Heart left ventricle (tissue), 16 donors: Measurements from ENCODE around the gene BRICD5. TPM values are rescaled to one million over a fixed set of nuclear protein-coding genes. Genes with fewer than 3 reads are reported as not detected.
A peak's percentile ranks its signal among the peaks of the same experiment; 100 is the strongest.

Source experiments
- ATAC-seq, 4 donors: fragments of 200-7000 bp; cut with Tn5 transposase; one replicate each; pipeline ENCODE4 v1.9.1; 2020 to 2022; ENCODE audit warnings: moderate library complexity in 4 of 4, mild to moderate bottlenecking in 3 of 4, moderate number of reproducible peaks in 1 of 4
- DNase-seq, 5 donors: peaks; one replicate each; pipeline ENCODE4 v3.0.0-alpha.2; 2020
- H3K27ac ChIP-seq, 12 donors: fragments of 200-600 bp; sonication (generic) in 4 of 12; one replicate each; pipeline versions ENCODE4 v1.5.0 to v1.8.0; 2016 to 2022; ENCODE audit warnings: mild to moderate bottlenecking in 2 of 12
- H3K27me3 ChIP-seq, 9 donors: fragments of 200-600 bp; sonication (generic) in 2 of 9; one replicate each; pipeline versions ENCODE4 v1.5.1 to v1.8.0; 2016 to 2022; ENCODE audit warnings: mild to moderate bottlenecking in 3 of 9
- H3K36me3 ChIP-seq, 9 donors: fragments of 200-600 bp; sonication (generic) in 2 of 9; one replicate each; pipeline versions ENCODE4 v1.5.0 to v1.8.0; 2018 to 2022; ENCODE audit warnings: mild to moderate bottlenecking in 2 of 9
- H3K4me1 ChIP-seq, 12 donors: fragments of 200-600 bp; sonication (generic) in 4 of 12; one replicate each; pipeline versions ENCODE4 v1.5.0 to v1.8.0; 2016 to 2022; ENCODE audit warnings: mild to moderate bottlenecking in 3 of 12
- H3K4me3 ChIP-seq, 12 donors: fragments of 200-600 bp; sonication (generic) in 4 of 12; one replicate each; pipeline versions ENCODE4 v1.5.0 to v1.8.0; 2017 to 2022; ENCODE audit warnings: mild to moderate bottlenecking in 9 of 12, moderate library complexity in 4 of 12
- H3K9me3 ChIP-seq, 12 donors: fragments of 200-600 bp; sonication (generic) in 4 of 12; one replicate each; pipeline versions ENCODE4 v1.5.0 to v1.8.0; 2016 to 2022; ENCODE audit warnings: mild to moderate bottlenecking in 1 of 12
- POLR2A ChIP-seq, 2 donors: fragments of 450-650 bp; IDR thresholded peaks; one replicate each; pipeline ENCODE4 v1.6.1; 2017; ENCODE audit warnings: antibody characterized with exemption in 2 of 2, mild to moderate bottlenecking in 2 of 2, moderate library complexity in 2 of 2
- whole genome bisulfite sequencing, 4 donors: extraction: QIAGEN DNeasy Blood & Tissue Kit in 2 of 4; methylation state at CpG; one replicate each; pipeline versions ENCODE4 v1.1.5 to v1.1.7; 2013 to 2018; 5-methylcytosine and 5-hydroxymethylcytosine counted together
- intact Hi-C, 10 donors: fragments of 100-400 bp; cut with DNase I; formaldehyde crosslinking; loops; one replicate each; pipeline versions ENCODE4 v1.11.1 to v1.14.2; 2022
- polyA plus RNA-seq, 2 donors: library from polyadenylated mRNA; stranded (reverse); fragments of 200-250 nt; gene quantifications; one replicate each; pipeline ENCODE4 v1.2.3, GENCODE V29; 2013
- total RNA-seq, 9 donors: library from RNA; depleted of rRNA in 2 of 9; stranded (reverse); fragments of >200 nt in 2 of 9; fragmentation: NEBNext Ultra II Directional in 3 of 9; extraction: Animal tissue kit (Norgen Biotek cat#: 25700) in 3 of 9; gene quantifications; one replicate each; pipeline versions ENCODE4 v1.1.0 to v1.2.4, GENCODE V29; 2016 to 2023
- TF ChIP-seq, protein P1 (sequence below), 12 donors: fragments of 200-600 bp; sonication (generic) in 4 of 12; IDR thresholded peaks; one replicate each; pipeline versions ENCODE4 v1.5.0 to v1.8.0; 2018 to 2022; ENCODE audit warnings: antibody characterized with exemption in 12 of 12, mild to moderate bottlenecking in 5 of 12
- donor health status: ischemic (EF 13 %, LVEDD 7.1; RV severe dilation, severe dysfunction).
- donor health status: healthy with polysubstance abuse.
- donor health status: DM: no; HTN: yes; CAD: no.
- donor health status: DM: no; HTN: no; CAD: no.
- donor health status: ischemic (EF 25% LVEDD 6.9; RV normal size, moderate dysfunction).
- donor health status: ischemic (EF 25% LVEDD 5.7; RV mildly dilated, moderate dysfunction).
- donor health status: healthy.
- donor health status: DM: yes; HTN: yes; CAD: no.
- donor health status: ischemic (EF 35%, LVEDD 5.7; RV mildly dilated, moderate dysfunction).
- donor health status: nonischemic (EF 11% LVEDD 7.7; RV severe dilation, severe dysfunction).
- donor health status: DM: yes; HTN: yes; CAD: no.
- donor health status: PGD.
- donor health status: ischemic (EF 29% LVEDD 5.4; RV normal size, mild dysfunction).
- donor health status: nonischemic (EF 23%, LVEDD 6.1; RV moderate dilation, normal function).

The BRICD5 gene
- total and polyA plus RNA-seq, 11 donors: 1.7 to 11.7 (median 5.5) TPM

DNA sequence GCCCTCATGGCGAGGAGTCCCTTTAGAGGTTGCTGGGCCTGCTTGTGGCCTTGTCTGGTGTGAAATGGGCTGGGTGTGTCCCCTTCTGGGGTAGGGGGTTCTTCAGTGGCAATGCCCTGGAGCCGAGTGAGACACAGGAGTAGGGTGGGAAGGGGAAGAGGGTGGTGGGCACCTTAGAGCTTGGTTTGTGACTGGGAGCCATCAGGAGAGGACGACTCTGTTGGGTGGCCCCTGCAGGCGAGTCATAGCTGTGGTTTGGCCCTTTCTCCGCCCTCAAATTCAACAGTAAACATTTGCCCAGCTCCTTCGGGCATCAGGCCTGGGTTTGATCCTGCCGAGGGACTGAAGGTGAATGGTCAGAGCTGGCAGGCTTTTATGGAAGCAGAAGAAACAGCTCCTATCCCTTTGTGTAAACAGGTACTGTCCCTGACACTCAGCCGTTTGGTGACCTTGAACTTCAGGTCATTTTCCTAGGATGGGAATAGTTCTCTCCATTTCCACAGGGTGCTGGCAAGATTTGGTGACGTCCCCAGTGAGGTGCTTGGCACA is 15.7 kb upstream of the BRICD5 start:
- DNase-seq (no peak), ATAC-seq (no peak)
- H3K36me3 ChIP-seq: peaks cover 4 to 46% (median 31%) of the 10 kb centered on the region in 9 donors
- no peak overlapping the region for H3K4me3 ChIP-seq
- no peak for TF ChIP-seq POLR2A (IDR thresholded peaks at IDR 0.05)
- TF ChIP-seq, protein P1, sequence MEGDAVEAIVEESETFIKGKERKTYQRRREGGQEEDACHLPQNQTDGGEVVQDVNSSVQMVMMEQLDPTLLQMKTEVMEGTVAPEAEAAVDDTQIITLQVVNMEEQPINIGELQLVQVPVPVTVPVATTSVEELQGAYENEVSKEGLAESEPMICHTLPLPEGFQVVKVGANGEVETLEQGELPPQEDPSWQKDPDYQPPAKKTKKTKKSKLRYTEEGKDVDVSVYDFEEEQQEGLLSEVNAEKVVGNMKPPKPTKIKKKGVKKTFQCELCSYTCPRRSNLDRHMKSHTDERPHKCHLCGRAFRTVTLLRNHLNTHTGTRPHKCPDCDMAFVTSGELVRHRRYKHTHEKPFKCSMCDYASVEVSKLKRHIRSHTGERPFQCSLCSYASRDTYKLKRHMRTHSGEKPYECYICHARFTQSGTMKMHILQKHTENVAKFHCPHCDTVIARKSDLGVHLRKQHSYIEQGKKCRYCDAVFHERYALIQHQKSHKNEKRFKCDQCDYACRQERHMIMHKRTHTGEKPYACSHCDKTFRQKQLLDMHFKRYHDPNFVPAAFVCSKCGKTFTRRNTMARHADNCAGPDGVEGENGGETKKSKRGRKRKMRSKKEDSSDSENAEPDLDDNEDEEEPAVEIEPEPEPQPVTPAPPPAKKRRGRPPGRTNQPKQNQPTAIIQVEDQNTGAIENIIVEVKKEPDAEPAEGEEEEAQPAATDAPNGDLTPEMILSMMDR (IDR thresholded peaks at IDR 0.05): no peak
- no peaks in the 10 kb centered on the region for H3K9me3 ChIP-seq
- peaks cover 0 to 31% (median 17%) of the 10 kb centered on the region in 12 donors for H3K4me1 ChIP-seq
- H3K27me3 ChIP-seq: no peaks in the 10 kb centered on the region
- WGBS, 4 donors: 61 to 71% (median 67%) methylated on average over 9 of the region's 9 CpGs
- peak overlapping the region in 1 of 12 donors; percentile 22 for H3K27ac ChIP-seq
- intact Hi-C loops: loop anchor here in 1 of 10 donors (2.0 kb wide), 1 partner anchor 22 kb away; no protein-coding TSS in a partner anchor

DNA sequence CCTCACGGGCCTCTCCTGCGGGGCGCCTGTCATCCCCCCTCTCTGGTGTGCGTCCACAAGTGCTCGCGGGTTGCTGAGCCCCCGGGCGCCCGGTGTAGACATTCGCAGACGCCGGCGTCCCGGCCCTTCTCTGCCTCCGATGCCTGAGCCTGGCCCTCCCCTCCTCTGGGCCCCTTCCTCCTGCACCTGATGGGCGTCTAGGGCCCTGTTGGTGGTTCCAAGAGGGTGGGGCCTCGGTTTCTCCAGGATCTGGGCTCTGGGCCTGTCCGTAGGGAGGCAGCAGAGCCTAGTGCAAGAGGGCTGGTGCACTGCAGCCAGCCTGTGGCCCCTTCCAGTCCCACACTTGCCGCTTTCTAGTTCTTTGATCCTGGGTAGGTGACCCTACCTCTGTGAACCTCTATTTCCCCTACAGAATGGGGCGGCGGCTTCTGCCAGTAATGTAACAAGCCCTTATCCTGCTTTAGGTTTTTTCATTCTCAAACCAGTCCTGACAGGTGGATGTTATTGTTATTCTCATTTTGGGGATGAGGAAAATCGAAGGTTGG is 13.4 kb upstream of the BRICD5 start:
- Histone ChIP-seq H3K27me3 (no peaks in the 10 kb centered on the region), H3K9me3 (no peaks in the 10 kb centered on the region), H3K36me3 (peaks cover 0 to 26% (median 8%) of the 10 kb centered on the region in 9 donors), H3K27ac (peak overlapping the region in 11 of 12 donors; percentile 72 to 94 (median 86)), H3K4me3 (peak overlapping the region; percentile 66 to 100 (median 90)), H3K4me1 (peaks cover 0 to 31% (median 17%) of the 10 kb centered on the region in 12 donors)
- WGBS, 4 donors: 6 to 14% (median 10%) methylated on average over 10 to 22 of the region's 22 CpGs
- ATAC-seq (peak in 3 of 4 donors; percentile 37 to 61 (median 54)), DNase-seq (peak in 2 of 5 donors; percentile 60 to 79)
- no peak for TF ChIP-seq POLR2A (IDR thresholded peaks at IDR 0.05)
- TF ChIP-seq, protein P1 (IDR thresholded peaks at IDR 0.05): peak in 3 of 12 donors; percentile 13 to 30 (median 20)
- intact Hi-C loops: no loop called here

DNA sequence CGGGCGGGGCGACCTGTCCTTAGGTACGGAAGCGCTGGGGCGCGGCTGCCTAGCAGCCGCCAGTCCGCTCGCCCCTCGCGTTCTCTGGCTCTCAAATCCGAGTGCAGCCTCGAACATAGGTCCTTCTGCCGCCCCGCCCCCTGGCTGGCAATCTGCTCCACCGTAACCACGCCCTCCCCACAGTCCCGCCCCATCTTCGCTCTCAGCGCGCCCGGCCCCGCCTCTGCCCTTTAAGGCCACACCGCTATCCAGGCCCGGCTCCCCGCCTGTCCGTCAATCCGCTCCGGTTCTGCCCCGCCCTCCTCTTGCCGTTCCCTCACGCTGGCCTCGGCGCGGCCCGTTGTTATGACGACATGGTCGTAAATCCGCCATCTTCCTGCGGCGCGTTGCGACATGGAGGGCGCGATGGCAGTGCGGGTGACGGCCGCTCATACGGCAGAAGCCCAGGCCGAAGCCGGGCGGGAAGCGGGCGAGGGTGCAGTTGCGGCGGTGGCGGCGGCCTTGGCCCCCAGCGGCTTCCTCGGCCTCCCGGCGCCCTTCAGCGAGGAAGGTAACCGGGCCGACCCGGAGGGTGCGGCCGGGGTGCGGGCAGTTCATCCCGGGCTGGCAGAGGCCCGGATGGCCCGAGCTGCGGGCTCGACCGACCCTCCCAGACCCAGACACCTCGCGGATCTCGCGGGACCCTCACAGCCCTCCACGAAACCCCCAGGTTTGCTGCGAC is 12.7 kb upstream of the BRICD5 start, which contains the start of gene E4F1:
TSS of gene E4F1 (plus strand) at position 371 of the 721 bp plus-strand sequence. CDS start at position 394, 23 bp downstream.
- H3K36me3 ChIP-seq: peaks cover 0 to 19% (median 2%) of the 10 kb centered on the region in 9 donors
- no peaks in the 10 kb centered on the region for H3K27me3 ChIP-seq
- no peaks in the 10 kb centered on the region for H3K9me3 ChIP-seq
- DNase-seq (peak; percentile 99 to 100 (median 100)), ATAC-seq (peak; percentile 99 to 100 (median 99))
- H3K4me3 ChIP-seq: peak within 1 kb of the TSS; percentile 66 to 100 (median 90)
- H3K4me1 ChIP-seq: peaks cover 0 to 31% (median 17%) of the 10 kb centered on the region in 12 donors
- intact Hi-C loops: no loop called here
- WGBS, 4 donors: 0 to 1% (median 1%) methylated on average over 29 to 82 of the region's 82 CpGs
- TF ChIP-seq, protein P1 (IDR thresholded peaks at IDR 0.05): peak in 5 of 12 donors; percentile 7 to 39 (median 16)
- peak; percentile 39 to 96 for TF ChIP-seq POLR2A (IDR thresholded peaks at IDR 0.05)
- H3K27ac ChIP-seq: peak within 1 kb of the TSS in 11 of 12 donors; percentile 72 to 94 (median 86)

DNA sequence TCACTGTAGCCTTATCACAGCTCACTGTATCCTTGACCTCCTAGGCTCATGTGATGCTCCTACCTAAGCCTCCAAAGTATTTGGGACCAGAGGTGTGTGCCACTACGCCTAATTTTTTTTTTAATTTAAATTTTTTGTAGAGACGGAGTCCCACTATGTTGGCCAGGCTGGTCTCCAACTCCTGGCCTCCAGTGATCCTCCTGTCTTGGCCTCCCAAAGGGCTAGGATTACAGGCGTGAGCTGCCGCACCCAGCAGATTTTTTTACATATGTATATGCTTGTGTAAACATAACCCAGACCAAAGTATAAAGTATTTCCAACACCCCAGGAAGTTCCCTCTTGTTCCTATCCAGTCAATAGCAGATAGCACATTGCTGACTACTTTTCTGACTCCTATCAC is 5.7 kb upstream of the BRICD5 start:
- intact Hi-C loops: loop anchor here in 1 of 10 donors (10.0 kb wide), 1 partner anchor 62 kb away; the partner anchor contains the start of gene TRAF7
- peaks cover 0 to 9% (median 0%) of the 10 kb centered on the region in 9 donors for H3K36me3 ChIP-seq
- H3K9me3 ChIP-seq: no peaks in the 10 kb centered on the region
- no peak overlapping the region for H3K27ac ChIP-seq
- H3K4me3 ChIP-seq: no peak overlapping the region
- DNase-seq (no peak), ATAC-seq (no peak)
- TF ChIP-seq, protein P1 (IDR thresholded peaks at IDR 0.05): no peak
- TF ChIP-seq POLR2A (IDR thresholded peaks at IDR 0.05): no peak
- peaks cover 14 to 38% (median 27%) of the 10 kb centered on the region in 12 donors for H3K4me1 ChIP-seq
- 97 to 99% (median 98%) methylated on average over 4 of the region's 4 CpGs for WGBS, 4 donors
- no peaks in the 10 kb centered on the region for H3K27me3 ChIP-seq
